Posterior cingulate gyrus (tissue), 11 donors: ENCODE data around the gene CCDC116.
"Not testable (repeated sequence)": the region's sequence is repeated elsewhere in the genome, so short reads cannot be mapped to it uniquely, and the experiment has no call there.

Experiments
- DNase-seq, 10 donors: peaks; one replicate each; pipeline versions ENCODE4 v3.0.0 to v3.0.0-alpha.2; 2020 to 2021; ENCODE audit warnings: mixed read lengths in 3 of 10
- intact Hi-C: fragments of 100-400 bp; cut with DNase I; formaldehyde crosslinking; loops from one replicate; pipeline ENCODE4 v1.15.1; 2023

Gene CCDC116

DNA sequence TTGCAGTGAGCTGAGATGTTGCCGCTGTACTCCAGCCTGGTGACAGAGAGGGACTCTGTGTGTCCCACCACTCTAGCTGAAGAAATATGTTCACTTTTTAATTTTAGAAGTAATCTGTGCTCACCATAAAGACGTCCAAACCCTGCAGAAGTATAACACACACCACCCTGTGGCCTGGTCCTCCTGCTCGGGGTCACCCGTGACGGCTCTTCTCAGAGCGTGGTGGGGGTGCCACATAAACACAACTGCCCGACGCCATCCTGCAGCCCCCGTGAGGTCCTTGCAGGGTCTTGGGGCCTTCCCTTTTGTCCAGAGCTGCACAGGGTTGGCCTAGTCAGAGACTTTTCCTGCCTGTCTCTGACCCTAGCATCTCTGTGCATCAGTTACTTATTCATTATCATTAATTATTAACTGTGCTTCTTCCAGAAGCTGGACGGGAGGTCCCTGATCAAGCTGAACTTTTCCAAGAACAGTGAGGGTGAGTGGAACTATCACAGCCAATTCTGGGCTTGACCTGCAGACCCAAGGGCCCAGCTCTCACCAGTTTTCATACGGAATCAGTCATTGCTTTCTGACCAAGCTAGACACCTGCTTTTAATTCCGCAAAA is 42.2 kb downstream of the CCDC116 start:
- DNase-seq = no peak
- intact Hi-C loops = no loop called here

DNA sequence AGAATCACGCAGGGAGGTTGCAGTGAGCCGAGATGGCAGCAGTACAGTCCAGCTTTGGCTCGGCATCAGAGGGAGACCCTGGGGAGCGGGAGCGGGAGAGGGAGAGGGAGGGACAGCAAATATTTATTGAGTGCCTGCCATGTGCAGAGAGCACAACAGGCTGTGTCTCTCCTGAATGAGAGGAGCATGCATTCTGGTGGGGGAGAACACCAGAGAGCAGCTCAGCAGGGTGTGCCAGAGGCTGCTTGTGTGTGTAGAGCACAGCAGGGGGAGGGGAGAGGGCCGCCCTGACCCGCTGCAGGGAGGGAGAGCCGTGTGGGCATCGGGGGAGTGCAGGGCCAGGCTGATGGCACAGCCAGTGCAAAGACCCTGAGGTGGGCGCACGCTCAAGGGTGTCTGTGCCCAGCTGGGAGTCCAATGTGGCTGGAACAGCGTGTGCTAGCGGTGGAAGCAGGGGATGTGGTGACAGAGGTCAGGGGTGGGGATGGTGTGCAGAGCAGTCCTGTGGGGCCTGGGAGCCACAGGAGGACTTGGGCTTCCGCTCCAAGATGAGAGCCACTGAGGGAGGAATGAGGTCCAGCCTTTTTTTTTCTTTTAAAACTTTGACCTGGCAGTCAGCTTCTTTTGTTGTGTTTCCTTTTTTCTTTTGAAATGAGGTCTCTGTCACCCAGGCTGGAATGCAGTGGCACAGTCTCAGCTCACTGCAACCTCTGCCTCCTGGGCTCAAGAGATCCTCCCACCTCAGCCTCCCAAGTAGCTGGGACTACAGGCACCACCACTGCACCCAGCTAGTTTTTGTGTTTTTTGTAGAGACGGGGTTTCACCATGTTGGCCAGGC is 45.3 kb downstream of the CCDC116 start:
- intact Hi-C loops = no loop called here
- no peak for DNase-seq

DNA sequence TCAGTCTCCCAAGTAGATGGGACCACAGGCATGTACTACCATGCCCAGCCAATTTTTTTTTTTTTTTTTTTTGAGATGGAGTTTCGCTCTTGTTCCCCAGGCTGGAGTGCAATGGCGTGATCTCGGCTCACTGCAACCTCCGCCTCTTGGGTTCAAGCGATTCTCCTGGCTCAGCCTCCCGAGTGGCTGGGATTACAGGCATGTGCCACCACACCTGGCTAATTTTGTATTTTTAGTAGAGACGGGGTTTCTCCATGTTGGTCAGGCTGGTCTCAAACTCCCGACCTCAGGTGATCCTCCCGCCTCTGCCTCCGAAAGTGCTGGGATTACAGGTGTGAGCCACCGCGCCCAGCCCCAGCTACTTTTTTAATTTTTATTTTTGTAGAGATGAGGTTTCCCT is 46.3 kb downstream of the CCDC116 start:
- DNase-seq, intact Hi-C loops: not testable (repeated sequence)

DNA sequence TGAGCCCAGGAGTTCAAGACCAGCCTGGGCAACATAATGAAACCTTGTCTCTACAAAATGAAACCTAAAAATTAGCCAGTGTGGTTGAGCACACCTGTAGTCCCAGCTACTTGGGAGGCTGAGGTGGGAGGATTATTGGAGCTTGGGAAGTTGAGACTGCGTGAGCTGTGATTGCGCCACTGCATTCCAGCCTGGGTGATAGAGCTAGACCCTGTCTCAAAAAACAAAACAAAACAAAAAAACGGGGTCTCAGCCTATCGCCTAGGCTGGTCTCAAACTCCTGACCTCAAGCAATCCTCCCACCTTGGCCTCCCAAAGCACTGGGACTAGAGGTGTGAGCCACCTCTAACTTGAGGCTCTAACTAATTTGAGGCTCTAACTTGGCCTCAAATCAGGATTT is 46.8 kb downstream of the CCDC116 start:
- no peak for DNase-seq
- intact Hi-C loops = no loop called here

DNA sequence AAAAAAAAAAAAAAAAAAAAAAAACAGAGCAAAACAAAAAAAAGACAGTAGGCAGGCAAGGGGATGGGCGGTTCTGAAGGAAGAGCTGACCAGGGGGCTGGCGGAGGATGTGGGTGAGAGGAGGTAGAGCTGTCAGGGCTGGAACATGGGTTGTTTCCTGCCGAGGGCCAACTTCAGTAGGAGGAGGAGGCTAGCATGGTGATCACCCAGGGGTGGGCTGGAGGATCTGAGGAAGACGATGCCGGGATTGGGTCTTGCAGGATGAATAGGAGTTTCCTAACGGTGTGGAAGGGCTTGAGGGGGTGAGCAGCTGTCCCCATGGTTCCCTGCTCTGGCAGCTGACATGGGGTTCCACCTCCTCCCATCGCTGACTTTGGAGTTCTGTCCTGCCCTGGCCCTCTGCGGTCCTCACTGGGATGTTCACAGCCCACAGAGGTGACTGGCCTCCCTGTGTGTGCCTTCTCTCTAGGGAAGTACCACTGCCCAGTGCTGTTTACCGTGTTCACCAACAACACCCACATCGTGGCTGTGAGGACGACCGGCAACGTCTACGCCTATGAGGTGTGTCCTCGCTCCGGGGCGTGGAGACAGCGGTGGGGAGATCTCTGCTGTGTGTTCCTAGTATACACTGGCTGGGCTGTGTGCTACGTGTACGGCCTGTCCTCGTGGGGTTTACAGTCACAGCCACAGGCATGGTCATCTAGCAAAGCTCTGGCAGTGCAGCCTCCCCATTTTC is 48.4 kb downstream of the CCDC116 start:
- no peak for DNase-seq
- intact Hi-C loops = no loop called here

DNA sequence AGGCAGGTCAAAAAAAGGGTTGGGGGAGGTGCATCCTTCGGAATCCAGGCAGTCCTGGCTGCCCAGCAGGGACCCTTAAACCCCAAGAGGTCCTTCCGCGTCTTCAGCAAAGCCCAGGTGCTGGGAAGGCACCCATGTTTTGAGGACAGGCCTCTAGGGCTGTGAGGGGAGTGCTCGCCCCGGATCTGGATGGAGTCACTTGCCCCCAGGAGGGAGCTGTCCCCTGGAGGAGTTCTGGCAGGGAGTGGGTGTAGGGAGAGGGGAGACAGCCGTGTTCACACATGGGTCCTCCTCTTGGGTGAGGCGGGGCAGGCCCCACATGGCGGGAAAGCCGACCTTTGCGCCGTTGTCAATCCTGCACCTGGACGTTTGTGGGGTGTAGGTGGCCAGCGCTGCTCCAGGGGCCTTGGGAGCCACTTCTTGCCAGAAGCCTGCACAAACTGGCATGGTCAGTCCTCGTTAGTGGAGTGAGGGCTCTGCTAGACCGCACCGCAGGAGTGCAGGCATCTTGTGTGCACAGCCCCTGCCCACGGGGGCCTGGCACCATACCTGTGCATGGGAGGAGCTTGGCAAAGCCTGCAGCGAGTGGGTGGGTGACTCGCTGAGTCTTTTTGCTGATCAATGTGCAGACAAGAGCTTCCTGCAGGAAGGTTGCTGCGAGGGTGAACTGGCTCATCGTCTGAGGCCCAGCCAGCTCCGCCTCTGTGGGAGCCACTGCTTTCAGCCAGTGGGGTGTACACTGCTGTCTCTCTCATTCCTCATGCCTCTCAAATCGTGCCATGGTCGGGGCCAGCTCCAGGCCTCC is 49.2 kb downstream of the CCDC116 start:
- intact Hi-C loops = no loop called here
- DNase-seq = no peak

DNA sequence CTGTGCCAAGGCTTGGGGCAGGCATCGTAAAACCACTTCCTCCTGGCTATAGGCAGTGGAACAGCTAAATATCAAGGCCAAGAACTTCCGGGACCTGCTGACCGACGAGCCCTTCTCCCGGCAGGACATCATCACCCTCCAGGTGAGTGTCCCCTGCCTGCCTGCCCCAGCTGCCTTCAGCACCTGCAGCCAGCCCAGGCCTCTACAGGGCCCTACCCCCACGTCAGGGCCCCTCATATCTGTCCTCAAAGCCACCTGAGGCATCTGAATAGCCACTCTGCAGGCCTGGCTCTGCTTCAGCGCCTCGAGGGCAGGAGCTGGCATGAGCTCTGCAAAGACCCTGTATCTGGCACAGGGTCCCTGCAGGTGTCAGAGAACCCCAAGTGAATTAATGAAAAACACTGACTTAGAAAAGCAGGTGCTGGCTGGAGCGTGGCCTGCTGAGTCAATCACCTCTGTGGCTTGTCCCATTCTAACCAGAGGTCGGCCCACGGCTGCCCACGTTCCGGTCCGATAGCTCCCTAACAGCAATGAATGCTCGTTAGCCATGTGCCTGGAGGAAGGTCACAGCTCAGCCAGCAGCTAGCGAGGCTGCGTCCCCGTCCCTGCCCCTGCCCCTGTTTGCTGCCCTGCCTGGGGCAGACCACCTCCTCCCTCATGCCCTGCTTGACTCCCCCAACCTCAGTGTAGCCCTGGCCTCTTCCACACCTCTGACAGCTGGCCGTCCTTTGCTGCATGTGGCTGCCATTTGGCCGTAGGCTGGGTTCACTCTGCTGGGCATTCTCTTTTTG is 50.0 kb downstream of the CCDC116 start:
- peak in 1 of 10 donors; percentile 79 for DNase-seq
- intact Hi-C loops = no loop called here

DNA sequence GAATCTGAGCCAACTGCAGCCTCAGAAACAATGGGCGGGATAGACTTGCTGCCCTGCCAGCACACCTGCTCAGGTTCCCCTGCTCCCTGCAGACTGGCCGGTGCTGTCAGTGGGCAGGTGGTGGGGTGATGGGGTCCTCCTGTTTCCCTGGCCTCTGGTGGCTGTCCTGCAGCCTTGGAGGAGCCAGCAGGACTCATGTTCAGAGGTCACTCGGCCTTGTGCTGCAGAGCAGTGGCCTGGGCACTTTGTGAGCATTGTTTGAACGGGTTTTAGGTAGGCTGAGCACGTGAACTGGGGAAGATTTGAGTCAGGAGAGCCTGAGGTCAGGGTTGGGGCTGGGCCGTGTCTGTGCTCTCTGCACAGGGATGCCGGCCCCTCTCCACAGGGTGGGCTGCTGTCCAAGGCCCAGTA is 50.8 kb downstream of the CCDC116 start:
- intact Hi-C loops = no loop called here
- DNase-seq = peak in 2 of 10 donors; percentile 37 to 64

DNA sequence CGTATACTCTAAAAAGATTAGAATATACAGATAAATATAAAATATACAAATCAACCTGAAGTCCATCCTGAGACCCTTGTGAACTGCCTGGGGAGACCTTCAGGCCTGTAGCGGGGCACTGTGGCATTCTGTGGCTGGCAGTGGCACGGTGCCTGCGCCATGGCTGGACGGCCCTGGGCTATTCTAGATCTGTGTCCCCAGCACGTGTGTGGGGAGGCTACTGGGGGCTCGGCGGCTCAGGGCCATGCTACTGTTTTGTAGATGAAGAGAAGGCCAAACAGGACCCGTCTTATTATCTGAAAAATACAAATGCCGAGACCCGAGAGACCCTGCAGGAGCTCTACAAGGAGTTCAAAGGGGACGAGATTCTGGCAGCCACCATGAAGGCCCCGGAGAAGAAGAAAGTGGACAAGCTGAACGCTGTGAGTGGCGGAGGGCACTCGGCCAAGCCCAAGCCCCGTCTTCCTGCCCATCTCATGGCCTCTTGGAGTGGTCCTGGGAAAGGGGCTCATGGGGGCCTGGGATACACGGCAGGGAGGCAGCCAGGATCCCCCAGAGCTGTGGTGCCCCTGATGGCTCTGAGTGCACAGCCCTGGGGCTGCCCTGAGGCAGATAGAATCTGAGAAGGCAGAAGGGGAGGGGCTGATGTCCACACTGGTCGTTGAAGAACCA is 52.1 kb downstream of the CCDC116 start:
- intact Hi-C loops = no loop called here
- DNase-seq = peak in 1 of 10 donors; percentile 64

DNA sequence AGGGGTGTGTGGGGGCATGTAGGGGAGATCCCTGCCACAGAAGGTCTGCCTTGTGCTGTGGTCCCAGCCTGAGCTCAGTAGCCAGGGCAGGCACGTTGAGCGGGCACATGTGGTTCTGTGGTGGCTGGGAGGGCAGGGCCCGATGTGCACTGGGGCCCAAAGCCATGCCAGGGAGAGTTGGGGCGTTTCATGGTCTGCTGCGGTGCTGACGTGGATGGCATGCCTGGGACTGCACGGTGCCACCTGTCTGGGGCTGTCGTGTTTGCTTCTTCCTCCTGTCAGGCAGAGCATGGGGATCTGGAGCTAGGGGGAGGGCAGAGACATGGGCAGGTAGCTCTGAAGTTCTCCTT is 52.6 kb downstream of the CCDC116 start:
- no peak for DNase-seq
- intact Hi-C loops = no loop called here

DNA sequence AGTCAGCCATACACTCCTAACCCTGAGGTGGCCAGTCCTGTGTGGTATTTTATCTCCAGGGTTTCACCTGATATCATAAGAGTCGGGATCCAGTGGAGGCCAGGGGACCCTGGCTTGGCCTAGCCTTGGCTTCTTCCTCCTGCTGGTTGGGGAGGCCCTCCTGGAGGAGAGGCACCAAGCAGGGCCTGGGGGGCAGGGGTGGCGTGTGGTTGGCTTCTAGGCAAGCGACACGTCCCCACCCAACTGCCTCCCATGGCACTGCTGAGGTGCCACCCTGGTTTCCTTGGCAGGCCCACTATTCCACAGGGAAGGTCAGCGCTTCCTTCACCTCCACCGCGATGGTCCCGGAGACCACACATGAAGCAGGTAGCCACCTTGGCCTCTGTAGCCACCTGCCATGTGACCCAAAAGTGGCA is 53.6 kb downstream of the CCDC116 start:
- intact Hi-C loops = no loop called here

More for the DNA sequence above, 53.6 kb downstream of the CCDC116 start:
- DNase-seq = no peak
